ENCODE data around the gene AGAP1. TPM values are rescaled to one million over a fixed set of nuclear protein-coding genes. Genes with fewer than 3 reads are reported as not detected.

The AGAP1 gene
- total RNA-seq, 1 donor from 2014 or later = 21.1 TPM

DNA sequence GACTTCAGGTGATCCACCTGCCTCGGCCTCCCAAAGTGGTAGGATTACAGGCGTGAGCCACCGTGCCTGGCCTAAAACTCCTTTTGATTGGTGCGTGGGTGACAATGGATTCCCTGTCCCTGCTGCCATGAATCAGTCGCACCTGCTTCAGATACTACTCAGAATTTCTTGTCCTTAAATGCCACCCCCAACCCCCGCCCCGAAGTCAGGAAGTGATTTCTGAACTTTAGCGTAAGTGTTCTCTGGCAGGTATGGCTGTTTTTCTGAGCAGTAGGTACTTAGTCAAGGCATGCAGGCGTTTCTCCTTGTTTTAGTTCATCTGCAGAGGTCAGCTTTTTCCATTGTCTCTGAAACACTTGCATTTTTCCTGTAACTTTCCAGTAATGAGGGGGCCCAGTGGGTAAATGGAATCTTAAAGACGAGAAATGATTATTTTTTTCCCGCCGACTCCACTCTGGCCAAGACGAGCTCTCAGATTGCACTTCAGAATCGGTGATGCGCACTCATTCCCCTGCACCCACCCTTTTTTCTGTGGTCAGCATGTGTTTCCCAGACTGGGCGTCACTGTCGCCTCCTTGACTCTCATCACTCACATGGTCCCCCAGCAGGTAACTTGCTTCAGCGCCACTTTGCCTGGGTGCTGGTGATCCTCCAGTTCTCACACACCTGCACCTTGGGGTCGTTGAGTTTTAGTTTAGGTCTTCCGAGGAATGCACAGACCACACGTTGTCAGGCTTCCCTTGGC is 494.6 kb downstream of the AGAP1 start:
- H3K36me3 ChIP-seq = no peaks in the 10 kb centered on the region
- H3K27me3 ChIP-seq = no peaks in the 10 kb centered on the region
- TF ChIP-seq POLR2A (IDR thresholded peaks at IDR 0.05) (no peak), POLR2AphosphoS5 (IDR thresholded peaks at IDR 0.05; ENCODE audit: insufficient read depth in 1 of 2, low read depth in 1 of 2) (no peak)
- TF ChIP-seq, protein P1, sequence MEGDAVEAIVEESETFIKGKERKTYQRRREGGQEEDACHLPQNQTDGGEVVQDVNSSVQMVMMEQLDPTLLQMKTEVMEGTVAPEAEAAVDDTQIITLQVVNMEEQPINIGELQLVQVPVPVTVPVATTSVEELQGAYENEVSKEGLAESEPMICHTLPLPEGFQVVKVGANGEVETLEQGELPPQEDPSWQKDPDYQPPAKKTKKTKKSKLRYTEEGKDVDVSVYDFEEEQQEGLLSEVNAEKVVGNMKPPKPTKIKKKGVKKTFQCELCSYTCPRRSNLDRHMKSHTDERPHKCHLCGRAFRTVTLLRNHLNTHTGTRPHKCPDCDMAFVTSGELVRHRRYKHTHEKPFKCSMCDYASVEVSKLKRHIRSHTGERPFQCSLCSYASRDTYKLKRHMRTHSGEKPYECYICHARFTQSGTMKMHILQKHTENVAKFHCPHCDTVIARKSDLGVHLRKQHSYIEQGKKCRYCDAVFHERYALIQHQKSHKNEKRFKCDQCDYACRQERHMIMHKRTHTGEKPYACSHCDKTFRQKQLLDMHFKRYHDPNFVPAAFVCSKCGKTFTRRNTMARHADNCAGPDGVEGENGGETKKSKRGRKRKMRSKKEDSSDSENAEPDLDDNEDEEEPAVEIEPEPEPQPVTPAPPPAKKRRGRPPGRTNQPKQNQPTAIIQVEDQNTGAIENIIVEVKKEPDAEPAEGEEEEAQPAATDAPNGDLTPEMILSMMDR (IDR thresholded peaks at IDR 0.05) = no peak
- no peaks in the 10 kb centered on the region for H3K9me3 ChIP-seq
- H3K4me1 ChIP-seq = no peaks in the 10 kb centered on the region
- DNase-seq (ENCODE audit: extremely low spot score in 2 of 2) = no peak
- intact Hi-C loops (cut with DNase I) = no loop called here
- H3K4me3 ChIP-seq = no peak overlapping the region
- H3K27ac ChIP-seq = no peak overlapping the region

DNA sequence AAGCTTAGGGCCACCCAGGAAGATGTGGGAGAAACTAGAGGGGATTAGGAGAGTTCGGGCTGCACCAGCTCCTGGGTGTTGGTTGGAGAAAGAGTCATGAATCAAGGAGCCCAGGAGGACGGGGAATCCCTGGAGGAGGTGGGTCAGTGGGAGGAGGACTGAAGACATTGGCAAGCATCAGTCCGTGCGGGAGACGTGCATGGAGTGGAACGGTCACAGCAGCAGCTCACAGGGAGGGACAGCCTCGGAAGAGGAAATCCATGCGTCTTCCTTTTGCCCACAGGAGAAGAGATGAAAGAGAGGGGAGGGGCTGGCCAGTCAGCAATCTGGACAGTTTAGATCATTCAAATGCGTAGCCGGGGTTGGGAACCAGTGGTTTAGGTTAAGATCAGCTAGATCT is 495.7 kb downstream of the AGAP1 start:
- H3K27me3 ChIP-seq = no peaks in the 10 kb centered on the region
- H3K9me3 ChIP-seq = no peaks in the 10 kb centered on the region
- H3K4me1 ChIP-seq = no peaks in the 10 kb centered on the region
- TF ChIP-seq POLR2AphosphoS5 (IDR thresholded peaks at IDR 0.05; ENCODE audit: insufficient read depth in 1 of 2, low read depth in 1 of 2) (no peak), POLR2A (IDR thresholded peaks at IDR 0.05) (no peak)
- TF ChIP-seq, protein P1 (IDR thresholded peaks at IDR 0.05) = no peak
- no peaks in the 10 kb centered on the region for H3K36me3 ChIP-seq
- no peak for DNase-seq (ENCODE audit: extremely low spot score in 2 of 2)
- no peak overlapping the region for H3K4me3 ChIP-seq
- H3K27ac ChIP-seq = no peak overlapping the region
- intact Hi-C loops (cut with DNase I) = no loop called here

- intact Hi-C loops (cut with DNase I) = no loop called here
- TF ChIP-seq POLR2A (IDR thresholded peaks at IDR 0.05) = no peak
- TF ChIP-seq, protein P1 (IDR thresholded peaks at IDR 0.05) = no peak
- no peak for TF ChIP-seq POLR2AphosphoS5 (IDR thresholded peaks at IDR 0.05; ENCODE audit: insufficient read depth in 1 of 2, low read depth in 1 of 2)
- no peaks in the 10 kb centered on the region for H3K4me1 ChIP-seq
- no peaks in the 10 kb centered on the region for H3K27me3 ChIP-seq
- no peak overlapping the region for H3K4me3 ChIP-seq
- no peak overlapping the region for H3K27ac ChIP-seq
- no peaks in the 10 kb centered on the region for H3K36me3 ChIP-seq
- DNase-seq (ENCODE audit: extremely low spot score in 2 of 2) = no peak
- no peaks in the 10 kb centered on the region for H3K9me3 ChIP-seq
These were observed 496.5 kb downstream of the AGAP1 start for GRCh38 chr2:235990344-235990743.

DNA sequence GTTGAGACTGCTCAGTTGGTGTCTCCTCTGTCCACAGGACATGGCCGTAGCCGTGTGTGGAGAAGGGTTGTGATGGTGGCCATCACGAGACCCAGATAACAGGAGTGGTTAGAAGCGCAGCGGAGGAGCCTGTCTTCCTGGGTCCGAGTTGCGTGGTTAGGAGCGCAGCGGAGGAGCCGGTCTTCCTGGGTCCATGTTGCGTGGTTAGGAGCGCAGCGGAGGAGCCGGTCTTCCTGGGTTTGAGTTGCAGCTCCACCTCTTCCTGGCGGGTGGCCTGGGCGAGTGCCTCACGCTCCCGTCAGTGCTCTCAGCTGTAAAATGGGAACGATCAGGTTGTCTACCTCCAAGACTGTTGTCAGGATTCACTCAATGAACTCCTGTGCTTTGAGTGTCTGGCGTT is 498.2 kb downstream of the AGAP1 start:
- no peaks in the 10 kb centered on the region for H3K36me3 ChIP-seq
- TF ChIP-seq POLR2A (IDR thresholded peaks at IDR 0.05) = no peak
- no peak for TF ChIP-seq POLR2AphosphoS5 (IDR thresholded peaks at IDR 0.05; ENCODE audit: insufficient read depth in 1 of 2, low read depth in 1 of 2)
- TF ChIP-seq, protein P1 (IDR thresholded peaks at IDR 0.05) = no peak
- no peaks in the 10 kb centered on the region for H3K27me3 ChIP-seq
- no peaks in the 10 kb centered on the region for H3K4me1 ChIP-seq
- no peak overlapping the region for H3K4me3 ChIP-seq
- H3K27ac ChIP-seq = no peak overlapping the region
- H3K9me3 ChIP-seq = no peaks in the 10 kb centered on the region
- DNase-seq (ENCODE audit: extremely low spot score in 2 of 2) = no peak
- intact Hi-C loops (cut with DNase I) = no loop called here

DNA sequence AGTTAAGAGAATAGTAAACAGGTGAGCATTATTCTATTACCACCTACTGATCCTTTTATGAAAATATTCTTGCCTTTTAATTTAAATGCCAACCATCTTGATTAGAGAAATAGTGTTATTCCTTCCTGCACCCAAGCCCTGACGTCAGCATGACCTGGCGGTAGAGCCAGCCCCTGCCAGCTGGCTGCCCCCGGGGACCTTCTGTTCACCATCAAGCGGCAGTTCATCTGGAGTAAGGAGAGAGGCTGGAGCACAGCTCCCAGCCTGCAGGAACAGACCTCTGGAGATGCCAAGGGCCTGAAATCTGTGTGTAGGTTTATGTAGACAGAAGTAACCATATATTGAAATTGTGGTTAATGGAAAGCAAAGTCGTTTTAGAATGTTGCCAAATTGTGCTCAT is 502.6 kb downstream of the AGAP1 start:
- Histone ChIP-seq H3K4me1 (no peaks in the 10 kb centered on the region), H3K36me3 (no peaks in the 10 kb centered on the region), H3K27me3 (no peaks in the 10 kb centered on the region), H3K4me3 (no peak overlapping the region), H3K27ac (no peak overlapping the region), H3K9me3 (no peaks in the 10 kb centered on the region)
- DNase-seq (ENCODE audit: extremely low spot score in 2 of 2) = no peak
- TF ChIP-seq, protein P1 (IDR thresholded peaks at IDR 0.05) = no peak
- TF ChIP-seq POLR2AphosphoS5 (IDR thresholded peaks at IDR 0.05; ENCODE audit: insufficient read depth in 1 of 2, low read depth in 1 of 2) (no peak), POLR2A (IDR thresholded peaks at IDR 0.05) (no peak)
- intact Hi-C loops (cut with DNase I) = no loop called here

Data from vagina (tissue), 2 donors.